Measurements from ENCODE around the gene HOATZ.

GRCh38 chr11:111526501-111526900 is 11.9 kb downstream of the HOATZ start:
- TF ChIP-seq HOXA9 (CRISPR knock-in tag; IDR thresholded peaks at IDR 0.05; ENCODE audit: borderline replicate concordance) (no peak), HNF1B (CRISPR knock-in tag; IDR thresholded peaks at IDR 0.05) (no peak), EP300 (IDR thresholded peaks at IDR 0.05; ENCODE audit: low read depth in 2 of 2, low read length in 2 of 2) (no peak), EP300 (CRISPR knock-in tag; IDR thresholded peaks at IDR 0.05; ENCODE audit: borderline replicate concordance) (no peak), CTCF (CRISPR knock-in tag; IDR thresholded peaks at IDR 0.05) (no peak), ZNF547 (CRISPR knock-in tag; IDR thresholded peaks at IDR 0.05) (no peak), ATF3 (CRISPR knock-in tag; IDR thresholded peaks at IDR 0.05) (no peak), ZFP90 (CRISPR knock-in tag; IDR thresholded peaks at IDR 0.05; ENCODE audit: borderline replicate concordance) (no peak)
